ENCODE measurements around the gene TLE1.

DNA sequence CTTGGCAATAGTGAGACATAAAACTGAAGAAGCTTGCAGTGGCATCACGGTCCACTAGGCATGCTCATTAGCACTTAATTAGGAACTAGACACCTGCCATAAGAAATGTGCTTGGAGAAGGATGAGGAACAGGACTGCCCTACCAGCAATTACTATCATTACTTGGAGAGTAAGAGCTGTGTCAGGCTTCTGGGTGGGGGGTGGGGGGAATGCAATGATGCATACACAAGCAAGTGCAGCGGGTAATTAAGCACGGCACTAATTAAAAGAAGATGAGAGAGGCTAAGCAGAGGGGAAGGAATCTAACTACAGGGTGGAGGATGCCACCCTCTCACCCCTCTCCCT lies 53.1 kb downstream of the TLE1 start:
- TF ChIP-seq, protein P1, sequence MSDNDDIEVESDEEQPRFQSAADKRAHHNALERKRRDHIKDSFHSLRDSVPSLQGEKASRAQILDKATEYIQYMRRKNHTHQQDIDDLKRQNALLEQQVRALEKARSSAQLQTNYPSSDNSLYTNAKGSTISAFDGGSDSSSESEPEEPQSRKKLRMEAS (IDR thresholded peaks at IDR 0.05; ENCODE audit: low read depth, low read length): no peak
- TF ChIP-seq, protein P2, sequence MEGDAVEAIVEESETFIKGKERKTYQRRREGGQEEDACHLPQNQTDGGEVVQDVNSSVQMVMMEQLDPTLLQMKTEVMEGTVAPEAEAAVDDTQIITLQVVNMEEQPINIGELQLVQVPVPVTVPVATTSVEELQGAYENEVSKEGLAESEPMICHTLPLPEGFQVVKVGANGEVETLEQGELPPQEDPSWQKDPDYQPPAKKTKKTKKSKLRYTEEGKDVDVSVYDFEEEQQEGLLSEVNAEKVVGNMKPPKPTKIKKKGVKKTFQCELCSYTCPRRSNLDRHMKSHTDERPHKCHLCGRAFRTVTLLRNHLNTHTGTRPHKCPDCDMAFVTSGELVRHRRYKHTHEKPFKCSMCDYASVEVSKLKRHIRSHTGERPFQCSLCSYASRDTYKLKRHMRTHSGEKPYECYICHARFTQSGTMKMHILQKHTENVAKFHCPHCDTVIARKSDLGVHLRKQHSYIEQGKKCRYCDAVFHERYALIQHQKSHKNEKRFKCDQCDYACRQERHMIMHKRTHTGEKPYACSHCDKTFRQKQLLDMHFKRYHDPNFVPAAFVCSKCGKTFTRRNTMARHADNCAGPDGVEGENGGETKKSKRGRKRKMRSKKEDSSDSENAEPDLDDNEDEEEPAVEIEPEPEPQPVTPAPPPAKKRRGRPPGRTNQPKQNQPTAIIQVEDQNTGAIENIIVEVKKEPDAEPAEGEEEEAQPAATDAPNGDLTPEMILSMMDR (IDR thresholded peaks at IDR 0.05; ENCODE audit: low read depth, low read length): no peak
- no peak for TF ChIP-seq POLR2A (IDR thresholded peaks at IDR 0.05; ENCODE audit: extremely low read depth, insufficient read length)

Data from NB4 (cell line).